ENCODE data around the gene DMRT3. TPM values are rescaled to one million over a fixed set of nuclear protein-coding genes. Genes with fewer than 3 reads are reported as not detected.

Gene DMRT3
- total RNA-seq, 2 donors from 2014 or later = 0.28 TPM; not detected in 1

DNA sequence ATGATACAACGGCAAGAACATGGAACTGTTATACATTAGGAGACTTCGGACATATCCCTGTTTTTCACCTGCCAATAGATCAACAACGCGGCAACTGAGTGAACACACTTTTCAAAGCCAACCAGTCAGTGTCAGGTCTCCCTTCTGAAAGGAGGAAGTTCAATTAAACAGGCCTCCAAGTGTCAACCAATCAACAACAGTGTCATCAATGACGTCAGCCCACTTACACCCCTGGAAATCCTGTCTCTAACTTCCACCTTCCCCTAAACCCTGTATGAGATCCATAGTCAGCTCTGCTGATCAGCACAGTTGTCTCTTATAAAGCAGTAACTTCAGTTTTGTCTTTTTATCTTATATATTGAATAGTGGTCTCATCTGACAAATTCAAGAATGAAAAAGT lies 36.6 kb downstream of the DMRT3 start:
- Histone ChIP-seq H3K36me3 (no peaks in the 10 kb centered on the region), H3K4me1 (ENCODE audit: control insufficient read depth in 1 of 2, low read depth in 2 of 2) (peaks cover 0 to 3% of the 10 kb centered on the region in 2 donors), H3K27me3 (replicated peaks; ENCODE audit: insufficient read depth) (no peaks in the 10 kb centered on the region), H3K27ac (no peak overlapping the region), H3K4me3 (no peak overlapping the region), H3K9me3 (no peaks in the 10 kb centered on the region)
- no peak for DNase-seq (ENCODE audit: low spot score)
- TF ChIP-seq, protein P1, sequence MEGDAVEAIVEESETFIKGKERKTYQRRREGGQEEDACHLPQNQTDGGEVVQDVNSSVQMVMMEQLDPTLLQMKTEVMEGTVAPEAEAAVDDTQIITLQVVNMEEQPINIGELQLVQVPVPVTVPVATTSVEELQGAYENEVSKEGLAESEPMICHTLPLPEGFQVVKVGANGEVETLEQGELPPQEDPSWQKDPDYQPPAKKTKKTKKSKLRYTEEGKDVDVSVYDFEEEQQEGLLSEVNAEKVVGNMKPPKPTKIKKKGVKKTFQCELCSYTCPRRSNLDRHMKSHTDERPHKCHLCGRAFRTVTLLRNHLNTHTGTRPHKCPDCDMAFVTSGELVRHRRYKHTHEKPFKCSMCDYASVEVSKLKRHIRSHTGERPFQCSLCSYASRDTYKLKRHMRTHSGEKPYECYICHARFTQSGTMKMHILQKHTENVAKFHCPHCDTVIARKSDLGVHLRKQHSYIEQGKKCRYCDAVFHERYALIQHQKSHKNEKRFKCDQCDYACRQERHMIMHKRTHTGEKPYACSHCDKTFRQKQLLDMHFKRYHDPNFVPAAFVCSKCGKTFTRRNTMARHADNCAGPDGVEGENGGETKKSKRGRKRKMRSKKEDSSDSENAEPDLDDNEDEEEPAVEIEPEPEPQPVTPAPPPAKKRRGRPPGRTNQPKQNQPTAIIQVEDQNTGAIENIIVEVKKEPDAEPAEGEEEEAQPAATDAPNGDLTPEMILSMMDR (IDR thresholded peaks at IDR 0.05) = no peak
- no peak for ATAC-seq (ENCODE audit: insufficient number of reproducible peaks, low FRiP score, low read depth)

DNA sequence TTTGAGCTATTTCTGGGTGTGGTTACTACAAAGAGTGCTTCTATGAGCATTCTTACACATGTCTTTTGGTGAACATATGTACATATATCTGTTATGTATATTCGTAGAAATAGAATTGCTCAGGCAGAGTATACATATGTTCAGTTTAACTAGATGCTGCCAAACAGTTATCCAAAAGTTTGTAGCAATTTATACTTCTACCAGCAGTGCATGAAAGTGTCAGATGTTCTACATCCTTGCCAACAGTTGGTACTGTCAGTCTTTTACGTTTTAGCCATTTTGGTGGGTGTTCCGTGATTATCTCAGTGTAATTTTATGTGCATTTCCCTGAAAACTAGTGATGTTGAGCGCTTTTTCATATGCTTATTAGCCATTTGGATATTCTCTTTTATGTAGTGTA lies 37.8 kb downstream of the DMRT3 start:
- TF ChIP-seq, protein P1 (IDR thresholded peaks at IDR 0.05) = no peak
- Histone ChIP-seq H3K4me1 (ENCODE audit: control insufficient read depth in 1 of 2, low read depth in 2 of 2) (peaks cover 0 to 2% of the 10 kb centered on the region in 2 donors), H3K27ac (no peak overlapping the region), H3K9me3 (no peaks in the 10 kb centered on the region), H3K27me3 (replicated peaks; ENCODE audit: insufficient read depth) (no peaks in the 10 kb centered on the region), H3K4me3 (no peak overlapping the region), H3K36me3 (no peaks in the 10 kb centered on the region)
- ATAC-seq (ENCODE audit: insufficient number of reproducible peaks, low FRiP score, low read depth) (no peak), DNase-seq (ENCODE audit: low spot score) (no peak)

DNA sequence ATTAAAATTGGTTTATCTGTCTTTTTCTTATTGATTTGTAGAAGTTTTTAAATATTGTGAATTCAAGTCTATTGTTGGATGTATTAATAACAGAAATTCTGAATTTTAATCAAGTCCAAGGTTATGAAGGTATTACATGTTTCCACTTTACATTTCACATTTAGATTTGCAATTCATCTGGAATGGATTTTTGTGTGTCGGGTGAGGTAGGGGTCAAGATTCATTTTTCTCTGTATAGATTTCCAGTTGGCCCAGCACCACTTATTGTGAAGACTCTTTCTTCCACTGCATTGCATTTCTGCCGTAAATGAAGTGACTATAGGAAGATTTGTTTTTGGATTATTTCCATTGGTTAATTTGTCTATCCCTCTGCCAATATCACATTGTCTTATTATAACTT lies 38.2 kb downstream of the DMRT3 start:
- TF ChIP-seq, protein P1 (IDR thresholded peaks at IDR 0.05) = no peak
- DNase-seq (ENCODE audit: low spot score) = no peak
- no peak overlapping the region for H3K4me3 ChIP-seq
- no peaks in the 10 kb centered on the region for H3K36me3 ChIP-seq
- ATAC-seq (ENCODE audit: insufficient number of reproducible peaks, low FRiP score, low read depth) = no peak
- H3K27ac ChIP-seq = no peak overlapping the region
- no peaks in the 10 kb centered on the region for H3K27me3 ChIP-seq (replicated peaks; ENCODE audit: insufficient read depth)
- no peaks in the 10 kb centered on the region for H3K4me1 ChIP-seq (ENCODE audit: control insufficient read depth in 1 of 2, low read depth in 2 of 2)
- no peaks in the 10 kb centered on the region for H3K9me3 ChIP-seq

DNA sequence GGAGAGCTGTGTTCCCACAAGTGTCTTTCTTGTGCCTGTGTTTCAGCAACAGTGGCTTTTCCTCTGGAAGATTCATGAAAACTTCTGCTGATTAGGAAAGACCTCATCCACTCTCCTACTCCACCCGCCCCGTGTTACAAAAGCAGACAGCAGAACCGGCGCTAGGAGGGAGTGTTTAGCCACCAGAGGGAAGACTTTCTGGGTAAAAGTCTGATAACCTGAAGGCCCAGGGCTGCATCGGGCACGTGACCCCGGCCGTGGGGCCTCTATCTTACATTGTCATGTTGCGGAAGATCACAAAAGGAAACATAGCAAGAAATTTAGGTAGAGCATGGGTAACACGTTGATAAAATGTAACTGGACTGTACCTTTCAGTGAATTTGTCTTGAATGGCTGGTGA lies 41.7 kb downstream of the DMRT3 start:
- H3K27ac ChIP-seq = no peak overlapping the region
- no peak for DNase-seq (ENCODE audit: low spot score)
- no peaks in the 10 kb centered on the region for H3K4me1 ChIP-seq (ENCODE audit: control insufficient read depth in 1 of 2, low read depth in 2 of 2)
- H3K4me3 ChIP-seq = no peak overlapping the region
- no peaks in the 10 kb centered on the region for H3K36me3 ChIP-seq
- H3K27me3 ChIP-seq (replicated peaks; ENCODE audit: insufficient read depth) = no peaks in the 10 kb centered on the region
- H3K9me3 ChIP-seq = peaks cover 10% of the 10 kb centered on the region
- no peak for ATAC-seq (ENCODE audit: insufficient number of reproducible peaks, low FRiP score, low read depth)
- TF ChIP-seq, protein P1 (IDR thresholded peaks at IDR 0.05) = no peak

DNA sequence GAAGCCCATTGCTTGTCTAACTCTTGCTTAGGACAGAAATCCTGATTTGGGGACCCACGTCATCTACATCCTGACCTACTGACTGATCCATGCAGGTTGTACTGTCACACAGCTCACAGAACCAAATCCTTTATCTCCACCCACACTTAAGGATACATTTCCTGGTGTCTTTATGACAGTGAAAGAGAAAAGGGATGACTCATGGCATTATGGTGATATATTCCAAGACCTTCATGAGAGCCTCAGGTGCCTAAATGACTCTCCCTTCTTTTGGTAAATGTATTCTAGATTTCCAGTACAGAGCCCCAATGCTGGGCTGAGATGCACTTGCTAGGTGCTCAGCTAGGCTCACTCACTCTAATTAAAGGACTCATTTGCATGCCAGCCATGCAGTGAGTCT lies 47.7 kb downstream of the DMRT3 start:
- Histone ChIP-seq H3K4me1 (ENCODE audit: control insufficient read depth in 1 of 2, low read depth in 2 of 2) (no peaks in the 10 kb centered on the region), H3K27ac (no peak overlapping the region), H3K9me3 (peaks cover 12% of the 10 kb centered on the region), H3K27me3 (replicated peaks; ENCODE audit: insufficient read depth) (no peaks in the 10 kb centered on the region), H3K4me3 (no peak overlapping the region), H3K36me3 (no peaks in the 10 kb centered on the region)
- TF ChIP-seq, protein P1 (IDR thresholded peaks at IDR 0.05) = no peak
- DNase-seq (ENCODE audit: low spot score) (no peak), ATAC-seq (ENCODE audit: insufficient number of reproducible peaks, low FRiP score, low read depth) (no peak)

Measured in thoracic aorta (tissue), 2 donors.